D721Med (cell line): ENCODE measurements around the gene CERT1.

Source experiments
- DNase-seq: peaks from one replicate; pipeline ENCODE4 v3.0.0; 2011; ENCODE audit warnings: low spot score; ENCODE audit not compliant: insufficient read length
- FAIRE-seq: peaks from 2 replicates; lab custom pipeline; 2011; peaks lifted over from hg19 to GRCh38; lab: Jason Lieb, UNC
- CTCF ChIP-seq: IDR thresholded peaks from 2 replicates; pipeline ENCODE4 v1.5.1; 2012; ENCODE audit warnings: mild to moderate bottlenecking, control low read depth; ENCODE audit not compliant: insufficient read depth; ENCODE audit errors: missing control alignments

The CERT1 gene

GRCh38 chr5:75481024-75481423 is 30.4 kb downstream of the CERT1 start:
- DNase-seq (no peak), FAIRE-seq (no peak)
- TF ChIP-seq CTCF = no peak

- no peak for DNase-seq
- no peak for TF ChIP-seq CTCF
- no peak for FAIRE-seq
Observed at GRCh38 chr5:75475364-75475763, 36.1 kb downstream of the CERT1 start.

- FAIRE-seq (no peak), DNase-seq (no peak)
- no peak for TF ChIP-seq CTCF
Observed at GRCh38 chr5:75473463-75473862, 38.0 kb downstream of the CERT1 start.

- no peak for DNase-seq
Observed at GRCh38 chr5:75472973-75473372, 38.5 kb downstream of the CERT1 start.

GRCh38 chr5:75471193-75471592 is 40.2 kb downstream of the CERT1 start:
- TF ChIP-seq CTCF = no peak
- FAIRE-seq (no peak), DNase-seq (no peak)

More at GRCh38 chr5:75472973-75473372, 38.5 kb downstream of the CERT1 start:
- no peak for FAIRE-seq
- no peak for TF ChIP-seq CTCF

- no peak for TF ChIP-seq CTCF
- DNase-seq (no peak), FAIRE-seq (peak; percentile 29)
Observed at GRCh38 chr5:75469017-75469416, 42.4 kb downstream of the CERT1 start.

GRCh38 chr5:75468593-75468992 is 42.8 kb downstream of the CERT1 start:
- FAIRE-seq (no peak), DNase-seq (no peak)
- no peak for TF ChIP-seq CTCF
